Breast epithelium (tissue), 4 donors: Measurements from ENCODE around the gene UBXN7. TPM values are rescaled to one million over a fixed set of nuclear protein-coding genes. Genes with fewer than 3 reads are reported as not detected.
"Not testable (repeated sequence)": the region's sequence is repeated elsewhere in the genome, so short reads cannot be mapped to it uniquely, and the experiment has no call there.

Experiments
- DNase-seq, 2 donors: peaks; one replicate each; pipeline ENCODE4 v3.0.0-alpha.2; 2019; ENCODE audit warnings: low spot score in 2 of 2
- H3K27ac ChIP-seq, 2 donors: fragments of 200-600 bp; sonication (generic) in 1 of 2; one replicate each; pipeline ENCODE4 v1.5.1; 2016 to 2019; ENCODE audit warnings: mild to moderate bottlenecking in 1 of 2
- H3K27me3 ChIP-seq, 2 donors: fragments of 200-600 bp; sonication (generic) in 1 of 2; one replicate each; pipeline versions ENCODE4 v1.5.1 to v1.6.0; 2017 to 2019; ENCODE audit warnings: control low read depth in 1 of 2, mild to moderate bottlenecking in 1 of 2
- H3K36me3 ChIP-seq: fragments of 200-600 bp; one replicate; pipeline ENCODE4 v1.5.1; 2019
- H3K4me1 ChIP-seq, 2 donors: fragments of 200-600 bp; sonication (generic); one replicate each; pipeline ENCODE4 v1.5.1; 2016 to 2019; ENCODE audit warnings: control low read depth in 1 of 2
- H3K4me3 ChIP-seq, 3 donors: fragments of 200-600 bp; sonication (generic); 1 replicate in 2 of 3; 2 replicates in 1 of 3; pipeline ENCODE4 v1.5.1; 2016 to 2019; ENCODE audit warnings: mild to moderate bottlenecking in 3 of 3, moderate library complexity in 2 of 3
- H3K9me3 ChIP-seq, 2 donors: fragments of 200-600 bp; sonication (generic) in 1 of 2; one replicate each; pipeline ENCODE4 v1.5.1; 2016 to 2019; ENCODE audit warnings: control low read depth in 1 of 2
- CTCF ChIP-seq, 3 donors: fragments of 450-650 bp; IDR thresholded peaks; one replicate each; pipeline ENCODE4 v1.5.1; 2016 to 2017; ENCODE audit warnings: antibody characterized with exemption in 3 of 3, mild to moderate bottlenecking in 3 of 3, moderate library complexity in 3 of 3
- POLR2A ChIP-seq: fragments of 450-650 bp; IDR thresholded peaks from one replicate; pipeline ENCODE4 v1.6.1; 2016; ENCODE audit warnings: antibody characterized with exemption, mild to moderate bottlenecking, moderate library complexity
- POLR2AphosphoS5 ChIP-seq, 3 donors: sonication (generic); formaldehyde crosslinking; IDR thresholded peaks; one replicate each; pipeline ENCODE4 v1.6.1; 2017; ENCODE audit warnings: antibody characterized with exemption in 3 of 3
- intact Hi-C: fragments of 100-400 bp; cut with DNase I; formaldehyde crosslinking; loops from one replicate; pipeline ENCODE4 v1.15.1; 2023; ENCODE audit warnings: low total_unique reads
- total RNA-seq, 3 donors: library from RNA; depleted of rRNA; stranded (reverse); fragments of >200 nt; gene quantifications; one replicate each; pipeline ENCODE4 v1.1.0, GENCODE V29; 2016

Gene UBXN7
- total RNA-seq, 3 donors from 2014 or later, result 21.4 to 25.8 (median 21.6) TPM

DNA sequence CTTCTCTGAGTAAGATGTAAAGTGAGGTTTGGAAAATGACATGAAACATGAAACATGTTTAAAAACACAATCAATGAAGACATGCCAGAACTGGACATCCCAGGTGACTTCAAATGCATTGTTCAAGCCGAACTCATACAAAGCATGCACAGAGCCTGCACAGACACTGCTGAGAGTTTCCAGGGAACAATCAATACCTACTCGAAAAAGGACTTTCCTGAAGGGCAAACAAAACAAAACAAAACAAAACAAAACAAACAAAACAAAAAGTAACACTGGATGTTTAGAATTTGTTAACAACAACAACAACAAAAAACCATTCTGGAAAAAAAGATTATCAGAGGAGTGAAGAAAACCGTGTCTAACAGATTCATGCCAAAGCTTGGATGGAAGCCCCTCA is 83.5 kb downstream of the UBXN7 start:
- no peaks in the 10 kb centered on the region for H3K4me1 ChIP-seq
- H3K27ac ChIP-seq, result no peak overlapping the region
- intact Hi-C loops, result no loop called here
- H3K36me3 ChIP-seq, result no peaks in the 10 kb centered on the region
- no peak overlapping the region for H3K4me3 ChIP-seq
- no peak for DNase-seq
- no peak for TF ChIP-seq CTCF (IDR thresholded peaks at IDR 0.05)
- TF ChIP-seq POLR2AphosphoS5 (IDR thresholded peaks at IDR 0.05), result no peak
- no peak for TF ChIP-seq POLR2A
- no peaks in the 10 kb centered on the region for H3K9me3 ChIP-seq
- no peaks in the 10 kb centered on the region for H3K27me3 ChIP-seq

GRCh38 chr3:196344663-196345062 is 87.6 kb downstream of the UBXN7 start:
- no peaks in the 10 kb centered on the region for H3K36me3 ChIP-seq
- H3K27ac ChIP-seq, result no peak overlapping the region
- no peaks in the 10 kb centered on the region for H3K27me3 ChIP-seq
- DNase-seq, result no peak
- intact Hi-C loops, result no loop called here
- H3K4me1 ChIP-seq, result no peaks in the 10 kb centered on the region
- TF ChIP-seq CTCF (IDR thresholded peaks at IDR 0.05) (no peak), POLR2AphosphoS5 (IDR thresholded peaks at IDR 0.05) (no peak), POLR2A (no peak)
- no peaks in the 10 kb centered on the region for H3K9me3 ChIP-seq
- H3K4me3 ChIP-seq, result no peak overlapping the region

- H3K27me3 ChIP-seq, intact Hi-C loops, H3K9me3 ChIP-seq, H3K36me3 ChIP-seq, H3K4me1 ChIP-seq, H3K27ac ChIP-seq, H3K4me3 ChIP-seq, DNase-seq: not testable (repeated sequence)
These were observed 88.3 kb downstream of the UBXN7 start for GRCh38 chr3:196343917-196344316.

DNA sequence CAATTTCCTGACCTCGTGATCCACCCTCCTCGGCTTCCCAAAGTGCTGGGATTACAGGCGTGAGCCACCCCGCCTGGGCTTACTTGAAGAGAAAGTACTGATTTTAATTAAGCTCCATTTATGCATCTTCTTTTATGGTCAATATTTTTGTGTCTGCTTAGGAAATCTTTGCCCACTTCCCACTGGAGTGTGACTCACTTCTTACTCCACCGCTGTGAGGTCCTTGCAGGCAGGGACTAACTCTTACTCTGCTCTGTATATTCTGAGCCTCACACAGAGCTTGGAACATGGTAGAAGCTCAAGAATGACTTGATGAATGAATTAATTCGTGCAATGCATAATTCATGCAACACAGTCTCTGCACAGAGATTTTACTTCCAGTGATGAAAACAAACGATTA is 91.1 kb downstream of the UBXN7 start:
- intact Hi-C loops, result no loop called here
- TF ChIP-seq POLR2A (no peak), CTCF (IDR thresholded peaks at IDR 0.05) (no peak), POLR2AphosphoS5 (IDR thresholded peaks at IDR 0.05) (no peak)
- H3K4me3 ChIP-seq, result no peak overlapping the region
- H3K4me1 ChIP-seq, result no peaks in the 10 kb centered on the region
- no peaks in the 10 kb centered on the region for H3K36me3 ChIP-seq
- H3K27me3 ChIP-seq, result no peaks in the 10 kb centered on the region
- peaks cover 0 to 9% of the 10 kb centered on the region in 2 donors for H3K9me3 ChIP-seq
- H3K27ac ChIP-seq, result no peak overlapping the region
- no peak for DNase-seq

GRCh38 chr3:196340466-196340865 is 91.8 kb downstream of the UBXN7 start:
- no peak overlapping the region for H3K4me3 ChIP-seq
- H3K27ac ChIP-seq, result no peak overlapping the region
- no peaks in the 10 kb centered on the region for H3K4me1 ChIP-seq
- no peaks in the 10 kb centered on the region for H3K27me3 ChIP-seq
- TF ChIP-seq CTCF (IDR thresholded peaks at IDR 0.05) (no peak), POLR2A (no peak), POLR2AphosphoS5 (IDR thresholded peaks at IDR 0.05) (no peak)
- peaks cover 0 to 9% of the 10 kb centered on the region in 2 donors for H3K9me3 ChIP-seq
- no peak for DNase-seq
- intact Hi-C loops, result no loop called here
- no peaks in the 10 kb centered on the region for H3K36me3 ChIP-seq
